Measurements from ENCODE around the gene SRI. TPM values are rescaled to one million over a fixed set of nuclear protein-coding genes. Genes with fewer than 3 reads are reported as not detected.

The SRI gene
- total and polyA plus RNA-seq, 4 experiments from 2014 or later: 76.1 to 353 (median 178) TPM

- Mint-ChIP-seq H3K36me3 (no peaks in the 10 kb centered on the region), H3K4me3 (no peak overlapping the region), H3K9me3 (no peaks in the 10 kb centered on the region), H3K4me1 (no peaks in the 10 kb centered on the region), H3K27ac (no peak overlapping the region), H3K27me3 (peaks cover 3 to 11% of the 10 kb centered on the region in 2 donors)
- peak in 2 of 5 donors; percentile 7 to 12 for DNase-seq
- no peaks in the 10 kb centered on the region for H3K9me3 ChIP-seq (ENCODE audit: control insufficient read depth in 1 of 2, low read length in 2 of 2)
- CTCF ChIA-PET (ENCODE audit: partially characterized antibody): interaction anchor here (0.9 to 1.2 kb wide), 3 partner anchors 9 to 17 kb away, joined by 3 to 4 read pairs (median 4); no protein-coding TSS in a partner anchor
- H3K4me3 ChIP-seq (ENCODE audit: low read length in 2 of 2): no peak overlapping the region
- intact Hi-C loops (cut with micrococcal nuclease): loop anchor here (5.0 to 10.0 kb wide), 2 partner anchors 1379 to 1871 kb away; no protein-coding TSS in a partner anchor
- no peaks in the 10 kb centered on the region for H3K4me1 ChIP-seq (ENCODE audit: insufficient read depth, low read length)
- no peak overlapping the region for H3K27ac ChIP-seq (ENCODE audit: low read depth, low read length)
- POLR2A ChIA-PET (ENCODE audit: partially characterized antibody): no interaction called here
- no peaks in the 10 kb centered on the region for H3K27me3 ChIP-seq (ENCODE audit: insufficient read depth, low read length)
- no peaks in the 10 kb centered on the region for H3K36me3 ChIP-seq (ENCODE audit: insufficient read depth, low read length)
Observed at GRCh38 chr7:88243345-88243909, 23.6 kb upstream of the SRI start.

- no peak for DNase-seq
- H3K4me1 ChIP-seq (ENCODE audit: insufficient read depth, low read length): no peaks in the 10 kb centered on the region
- no peak overlapping the region for H3K4me3 Mint-ChIP-seq
- H3K4me1 Mint-ChIP-seq: peaks cover 0 to 2% (median under 1%) of the 10 kb centered on the region in 4 donors
- CTCF ChIA-PET (ENCODE audit: partially characterized antibody): no interaction called here
- no peak overlapping the region for H3K27ac ChIP-seq (ENCODE audit: low read depth, low read length)
- POLR2A ChIA-PET (ENCODE audit: partially characterized antibody): no interaction called here
- no peaks in the 10 kb centered on the region for H3K9me3 ChIP-seq (ENCODE audit: control insufficient read depth in 1 of 2, low read length in 2 of 2)
- H3K27me3 Mint-ChIP-seq: peaks cover 3 to 4% of the 10 kb centered on the region in 2 donors
- no peak overlapping the region for H3K27ac Mint-ChIP-seq
- no peaks in the 10 kb centered on the region for H3K27me3 ChIP-seq (ENCODE audit: insufficient read depth, low read length)
- no peaks in the 10 kb centered on the region for H3K36me3 ChIP-seq (ENCODE audit: insufficient read depth, low read length)
- no peaks in the 10 kb centered on the region for H3K9me3 Mint-ChIP-seq
- intact Hi-C loops (cut with micrococcal nuclease): loop anchor here (5.0 to 10.0 kb wide), 2 partner anchors 1382 to 1875 kb away; no protein-coding TSS in a partner anchor
- no peak overlapping the region for H3K4me3 ChIP-seq (ENCODE audit: low read length in 2 of 2)
- H3K36me3 Mint-ChIP-seq: no peaks in the 10 kb centered on the region
Observed at GRCh38 chr7:88239852-88240251, 20.0 kb upstream of the SRI start.

GRCh38 chr7:88233828-88234227 lies 14.0 kb upstream of the SRI start:
- Histone ChIP-seq H3K36me3 (ENCODE audit: insufficient read depth, low read length) (no peaks in the 10 kb centered on the region), H3K4me3 (ENCODE audit: low read length in 2 of 2) (no peak overlapping the region), H3K4me1 (ENCODE audit: insufficient read depth, low read length) (no peaks in the 10 kb centered on the region), H3K27me3 (ENCODE audit: insufficient read depth, low read length) (no peaks in the 10 kb centered on the region), H3K27ac (ENCODE audit: low read depth, low read length) (no peak overlapping the region), H3K9me3 (ENCODE audit: control insufficient read depth in 1 of 2, low read length in 2 of 2) (no peaks in the 10 kb centered on the region)
- ChIA-PET POLR2A (ENCODE audit: partially characterized antibody) (no interaction called here), CTCF (ENCODE audit: partially characterized antibody) (no interaction called here)
- H3K36me3 Mint-ChIP-seq: no peaks in the 10 kb centered on the region
- peaks cover 2 to 6% (median 3%) of the 10 kb centered on the region in 8 donors for H3K9me3 Mint-ChIP-seq
- intact Hi-C loops (cut with micrococcal nuclease): no loop called here
- peaks cover 5 to 7% of the 10 kb centered on the region in 2 donors for H3K27me3 Mint-ChIP-seq
- H3K4me3 Mint-ChIP-seq: no peak overlapping the region
- H3K27ac Mint-ChIP-seq: no peak overlapping the region
- no peak for DNase-seq
- peaks cover 0 to 2% (median under 1%) of the 10 kb centered on the region in 4 donors for H3K4me1 Mint-ChIP-seq

GRCh38 chr7:88230646-88231045 lies 10.8 kb upstream of the SRI start:
- no peak for DNase-seq
- intact Hi-C loops (cut with micrococcal nuclease): no loop called here
- Histone ChIP-seq H3K36me3 (ENCODE audit: insufficient read depth, low read length) (no peaks in the 10 kb centered on the region), H3K27me3 (ENCODE audit: insufficient read depth, low read length) (peaks cover 6% of the 10 kb centered on the region), H3K9me3 (ENCODE audit: control insufficient read depth in 1 of 2, low read length in 2 of 2) (no peaks in the 10 kb centered on the region), H3K4me3 (ENCODE audit: low read length in 2 of 2) (no peak overlapping the region), H3K4me1 (ENCODE audit: insufficient read depth, low read length) (no peaks in the 10 kb centered on the region), H3K27ac (ENCODE audit: low read depth, low read length) (no peak overlapping the region)
- no peaks in the 10 kb centered on the region for H3K36me3 Mint-ChIP-seq
- POLR2A ChIA-PET (ENCODE audit: partially characterized antibody): no interaction called here
- no peak overlapping the region for H3K27ac Mint-ChIP-seq
- peaks cover 3 to 14% (median 9%) of the 10 kb centered on the region in 8 donors for H3K9me3 Mint-ChIP-seq
- peaks cover 7 to 14% of the 10 kb centered on the region in 2 donors for H3K27me3 Mint-ChIP-seq
- no peak overlapping the region for H3K4me3 Mint-ChIP-seq
- H3K4me1 Mint-ChIP-seq: no peaks in the 10 kb centered on the region
- CTCF ChIA-PET (ENCODE audit: partially characterized antibody): interaction anchor here (2.2 kb wide), 1 partner anchor 10 kb away, joined by 6 read pairs; the partner anchor contains the start of gene SRI

- Histone ChIP-seq H3K36me3 (ENCODE audit: insufficient read depth, low read length) (no peaks in the 10 kb centered on the region), H3K27ac (ENCODE audit: low read depth, low read length) (no peak overlapping the region), H3K4me3 (ENCODE audit: low read length in 2 of 2) (no peak overlapping the region), H3K27me3 (ENCODE audit: insufficient read depth, low read length) (peaks cover 6% of the 10 kb centered on the region), H3K4me1 (ENCODE audit: insufficient read depth, low read length) (no peaks in the 10 kb centered on the region), H3K9me3 (ENCODE audit: control insufficient read depth in 1 of 2, low read length in 2 of 2) (no peaks in the 10 kb centered on the region)
- Mint-ChIP-seq H3K27ac (no peak overlapping the region), H3K4me3 (no peak overlapping the region), H3K9me3 (peaks cover 3 to 14% (median 9%) of the 10 kb centered on the region in 8 donors), H3K27me3 (peaks cover 7 to 12% of the 10 kb centered on the region in 2 donors), H3K4me1 (no peaks in the 10 kb centered on the region), H3K36me3 (no peaks in the 10 kb centered on the region)
- no peak for DNase-seq
- POLR2A ChIA-PET (ENCODE audit: partially characterized antibody): no interaction called here
- intact Hi-C loops (cut with micrococcal nuclease): loop anchor here (10.0 kb wide), 1 partner anchor 885 kb away; the partner anchor contains the start of gene CROT
- CTCF ChIA-PET (ENCODE audit: partially characterized antibody): interaction anchor here (2.2 kb wide), 1 partner anchor 9 kb away, joined by 6 read pairs; the partner anchor contains the start of gene SRI
Observed at GRCh38 chr7:88229302-88229995, 9.6 kb upstream of the SRI start.

- Mint-ChIP-seq H3K4me1 (no peaks in the 10 kb centered on the region), H3K4me3 (no peak overlapping the region), H3K9me3 (peaks cover 3 to 14% (median 9%) of the 10 kb centered on the region in 8 donors), H3K27ac (no peak overlapping the region), H3K27me3 (peaks cover 6 to 15% of the 10 kb centered on the region in 2 donors), H3K36me3 (no peaks in the 10 kb centered on the region)
- no peak overlapping the region for H3K27ac ChIP-seq (ENCODE audit: low read depth, low read length)
- no peak for DNase-seq
- POLR2A ChIA-PET (ENCODE audit: partially characterized antibody): no interaction called here
- H3K36me3 ChIP-seq (ENCODE audit: insufficient read depth, low read length): no peaks in the 10 kb centered on the region
- no peak overlapping the region for H3K4me3 ChIP-seq (ENCODE audit: low read length in 2 of 2)
- H3K27me3 ChIP-seq (ENCODE audit: insufficient read depth, low read length): peaks cover 6% of the 10 kb centered on the region
- intact Hi-C loops (cut with micrococcal nuclease): loop anchor here (10.0 kb wide), 1 partner anchor 882 kb away; the partner anchor contains the start of gene CROT
- no peaks in the 10 kb centered on the region for H3K4me1 ChIP-seq (ENCODE audit: insufficient read depth, low read length)
- CTCF ChIA-PET (ENCODE audit: partially characterized antibody): interaction anchor here (1.1 to 1.5 kb wide), 3 partner anchors 12 to 16 kb away, joined by 3 to 4 read pairs (median 4); no protein-coding TSS in a partner anchor
- no peaks in the 10 kb centered on the region for H3K9me3 ChIP-seq (ENCODE audit: control insufficient read depth in 1 of 2, low read length in 2 of 2)
Observed at GRCh38 chr7:88226886-88227516, 7.2 kb upstream of the SRI start.

GRCh38 chr7:88226201-88226600 lies 6.4 kb upstream of the SRI start:
- H3K4me3 ChIP-seq (ENCODE audit: low read length in 2 of 2): no peak overlapping the region
- H3K27ac Mint-ChIP-seq: no peak overlapping the region
- H3K9me3 Mint-ChIP-seq: peaks cover 3 to 14% (median 9%) of the 10 kb centered on the region in 8 donors
- no peak overlapping the region for H3K4me3 Mint-ChIP-seq
- H3K27ac ChIP-seq (ENCODE audit: low read depth, low read length): no peak overlapping the region
- H3K4me1 ChIP-seq (ENCODE audit: insufficient read depth, low read length): peaks cover 2% of the 10 kb centered on the region
- no peaks in the 10 kb centered on the region for H3K9me3 ChIP-seq (ENCODE audit: control insufficient read depth in 1 of 2, low read length in 2 of 2)
- peaks cover 6 to 15% of the 10 kb centered on the region in 2 donors for H3K27me3 Mint-ChIP-seq
- intact Hi-C loops (cut with micrococcal nuclease): loop anchor here (10.0 kb wide), 1 partner anchor 881 kb away; the partner anchor contains the start of gene CROT
- DNase-seq: no peak
- H3K36me3 Mint-ChIP-seq: no peaks in the 10 kb centered on the region
- peaks cover under 1 to 2% (median under 1%) of the 10 kb centered on the region in 4 donors for H3K4me1 Mint-ChIP-seq
- ChIA-PET POLR2A (ENCODE audit: partially characterized antibody) (no interaction called here), CTCF (ENCODE audit: partially characterized antibody) (interaction anchor here (1.1 to 1.5 kb wide), 3 partner anchors 12 to 17 kb away, joined by 3 to 4 read pairs (median 4); no protein-coding TSS in a partner anchor)
- no peaks in the 10 kb centered on the region for H3K36me3 ChIP-seq (ENCODE audit: insufficient read depth, low read length)
- H3K27me3 ChIP-seq (ENCODE audit: insufficient read depth, low read length): peaks cover 6% of the 10 kb centered on the region
